T-cell (primary cell): ENCODE results near the gene CCDC33. TPM values are rescaled to one million over a fixed set of nuclear protein-coding genes. Genes with fewer than 3 reads are reported as not detected.

ENCODE experiments used
- ATAC-seq, 4 experiments: fragments of 200-7000 bp in 3 of 4; fragments of 150-1000 bp in 1 of 4; cut with Tn5 transposase; replicated peaks in 1 of 4; 1 replicate in 3 of 4; 2 replicates in 1 of 4; pipeline ENCODE4 v1.10.0; 2021; ENCODE audit warnings: moderate library complexity in 3 of 4, mild to moderate bottlenecking in 2 of 4, moderate number of reproducible peaks in 1 of 4
- CTCF ChIA-PET, 2 donors: fragments of 300-600 bp; sonication (Branson Sonifier 250); formaldehyde crosslinking; loops; one replicate each; lab custom pipeline; 2022; ENCODE audit warnings: antibody characterized with exemption in 2 of 2; lab: Charles Lee
- POLR2A ChIA-PET, 2 donors: fragments of 300-600 bp; sonication (Branson Sonifier 250); formaldehyde crosslinking; loops; one replicate each; lab custom pipeline; 2022; ENCODE audit warnings: antibody characterized with exemption in 2 of 2; lab: Charles Lee
- DNase-seq, 35 experiments: peaks; one replicate each; pipeline versions ENCODE4 v3.0.0 to v3.0.0-alpha.2; 2013 to 2023
- H3K27ac ChIP-seq: one replicate; pipeline ENCODE4 v1.5.1; 2013; ENCODE audit warnings: low read length
- H3K27me3 ChIP-seq, 2 experiments: replicated peaks in 1 of 2; 1 replicate in 1 of 2; 2 replicates in 1 of 2; pipeline versions ENCODE4 v1.6.1 to v1.7.0; 2013; ENCODE audit warnings: low read length in 1 of 2, mixed read lengths in 1 of 2; ENCODE audit not compliant: control insufficient read depth in 2 of 2, insufficient read depth in 2 of 2; ENCODE audit errors: extremely low read depth in 1 of 2
- H3K36me3 ChIP-seq, 2 donors: 1 replicate in 1 of 2; 2 replicates in 1 of 2; pipeline versions ENCODE4 v1.6.1 to v1.7.0; 2013; ENCODE audit warnings: low read length in 1 of 2; ENCODE audit not compliant: control insufficient read depth in 2 of 2, insufficient read depth in 1 of 2; ENCODE audit errors: extremely low read depth in 1 of 2
- H3K4me1 ChIP-seq, 2 experiments: 1 replicate in 1 of 2; 2 replicates in 1 of 2; pipeline versions ENCODE4 v1.6.1 to v1.7.0; 2013; ENCODE audit warnings: low read length in 2 of 2, mixed read lengths in 1 of 2; ENCODE audit not compliant: insufficient read depth in 2 of 2, control insufficient read depth in 1 of 2; ENCODE audit errors: extremely low read depth in 1 of 2
- H3K4me3 ChIP-seq, 2 donors: 1 replicate in 1 of 2; 2 replicates in 1 of 2; pipeline versions ENCODE4 v1.5.1 to v1.7.0; 2013; ENCODE audit warnings: mild to moderate bottlenecking in 2 of 2, low read length in 1 of 2, moderate library complexity in 1 of 2; ENCODE audit not compliant: control insufficient read depth in 1 of 2; ENCODE audit errors: extremely low read depth in 1 of 2
- H3K9me3 ChIP-seq: 2 replicates; pipeline ENCODE4 v1.7.0; 2013
- H3K27ac Mint-ChIP-seq, 2 donors: one replicate each; pipeline ENCODE4 v1.8.0; 2020 to 2021; ENCODE audit warnings: mild to moderate bottlenecking in 2 of 2, mixed read lengths in 2 of 2
- H3K27me3 Mint-ChIP-seq, 2 donors: one replicate each; pipeline ENCODE4 v1.8.0; 2021 to 2022; ENCODE audit warnings: mixed read lengths in 2 of 2
- H3K36me3 Mint-ChIP-seq: one replicate; pipeline ENCODE4 v1.8.0; 2021; ENCODE audit warnings: mixed read lengths
- H3K4me1 Mint-ChIP-seq, 3 donors: one replicate each; pipeline ENCODE4 v1.8.0; 2020 to 2022; ENCODE audit warnings: mixed read lengths in 3 of 3, mild to moderate bottlenecking in 1 of 3
- H3K4me3 Mint-ChIP-seq, 3 donors: one replicate each; pipeline ENCODE4 v1.8.0; 2020 to 2022; ENCODE audit warnings: mild to moderate bottlenecking in 3 of 3, mixed read lengths in 3 of 3, moderate library complexity in 3 of 3
- H3K9me3 Mint-ChIP-seq, 3 donors: one replicate each; pipeline ENCODE4 v1.8.0; 2020 to 2022; ENCODE audit warnings: mixed read lengths in 3 of 3
- WGBS: methylation state at CpG from one replicate; pipeline ENCODE4 v1.1.5; 2013; ENCODE audit warnings: missing lambda C conversion rate; ENCODE audit not compliant: insufficient coverage; 5-methylcytosine and 5-hydroxymethylcytosine counted together
- total RNA-seq, 35 experiments: library from RNA in 6 of 35; stranded (reverse) in 6 of 35; fragments of 120-200 nt in 1 of 35; gene quantifications; one replicate each; pipeline versions ENCODE4 v1.2.1 to v1.2.4 and lab custom pipeline; 2013 to 2026

Gene CCDC33
- total RNA-seq, 5 donors from 2014 or later (not counting 1 experiment from before 2014, with no cell fraction given), result not detected

- Mint-ChIP-seq H3K27me3 (peaks cover 0 to 17% of the 10 kb centered on the region in 2 donors), H3K36me3 (no peaks in the 10 kb centered on the region), H3K4me3 (no peak overlapping the region), H3K4me1 (peaks cover 28 to 31% (median 28%) of the 10 kb centered on the region in 3 donors), H3K27ac (no peak overlapping the region), H3K9me3 (no peaks in the 10 kb centered on the region)
- WGBS, result 87% methylated on average over 6 of the region's 13 CpGs
- H3K27ac ChIP-seq, result no peak overlapping the region
- ChIA-PET CTCF (no interaction called here), POLR2A (no interaction called here)
- ATAC-seq (no peak), DNase-seq (no peak)
- peaks cover 0 to 27% of the 10 kb centered on the region in 2 experiments for H3K27me3 ChIP-seq
- H3K36me3 ChIP-seq, result no peaks in the 10 kb centered on the region
- no peaks in the 10 kb centered on the region for H3K9me3 ChIP-seq
- peaks cover 13 to 32% of the 10 kb centered on the region in 2 experiments for H3K4me1 ChIP-seq
- no peak overlapping the region for H3K4me3 ChIP-seq
Observed at GRCh38 chr15:74311734-74312444, 75.8 kb downstream of the CCDC33 start.

- ChIA-PET POLR2A (no interaction called here), CTCF (no interaction called here)
- H3K36me3 ChIP-seq, result no peaks in the 10 kb centered on the region
- H3K4me1 Mint-ChIP-seq, result peaks cover 31 to 33% (median 33%) of the 10 kb centered on the region in 3 donors
- no peak overlapping the region for H3K4me3 ChIP-seq
- H3K4me1 ChIP-seq, result peaks cover 13 to 32% of the 10 kb centered on the region in 2 experiments
- no peak overlapping the region for H3K27ac ChIP-seq
- DNase-seq, result no peak
- H3K27ac Mint-ChIP-seq, result no peak overlapping the region
- no peaks in the 10 kb centered on the region for H3K9me3 ChIP-seq
- peaks cover 0 to 22% of the 10 kb centered on the region in 2 experiments for H3K27me3 ChIP-seq
- no peaks in the 10 kb centered on the region for H3K36me3 Mint-ChIP-seq
- H3K4me3 Mint-ChIP-seq, result no peak overlapping the region
- WGBS, result 83% methylated on average over 9 of the region's 9 CpGs
- peaks cover 0 to 13% of the 10 kb centered on the region in 2 donors for H3K27me3 Mint-ChIP-seq
- ATAC-seq, result no peak
- no peaks in the 10 kb centered on the region for H3K9me3 Mint-ChIP-seq
Observed at GRCh38 chr15:74312445-74313007, 76.4 kb downstream of the CCDC33 start.

- no peaks in the 10 kb centered on the region for H3K36me3 ChIP-seq
- H3K27ac Mint-ChIP-seq, result peak overlapping the region in 1 of 2 donors; percentile 16
- H3K27me3 ChIP-seq, result peaks cover 0 to 12% of the 10 kb centered on the region in 2 experiments
- no peak for ATAC-seq
- peaks cover 13 to 40% of the 10 kb centered on the region in 2 experiments for H3K4me1 ChIP-seq
- no peak overlapping the region for H3K4me3 ChIP-seq
- WGBS, result 87% methylated on average over 5 of the region's 7 CpGs
- H3K4me3 Mint-ChIP-seq, result peak overlapping the region in 1 of 3 donors; percentile 47
- peaks cover 0 to 8% of the 10 kb centered on the region in 2 donors for H3K27me3 Mint-ChIP-seq
- no peak overlapping the region for H3K27ac ChIP-seq
- H3K4me1 Mint-ChIP-seq, result peaks cover 33 to 36% (median 36%) of the 10 kb centered on the region in 3 donors
- CTCF ChIA-PET, result no interaction called here
- H3K9me3 ChIP-seq, result no peaks in the 10 kb centered on the region
- H3K36me3 Mint-ChIP-seq, result no peaks in the 10 kb centered on the region
- no peak for DNase-seq
- POLR2A ChIA-PET, result no interaction called here
- no peaks in the 10 kb centered on the region for H3K9me3 Mint-ChIP-seq
Observed at GRCh38 chr15:74313889-74314288, 77.8 kb downstream of the CCDC33 start.

DNA sequence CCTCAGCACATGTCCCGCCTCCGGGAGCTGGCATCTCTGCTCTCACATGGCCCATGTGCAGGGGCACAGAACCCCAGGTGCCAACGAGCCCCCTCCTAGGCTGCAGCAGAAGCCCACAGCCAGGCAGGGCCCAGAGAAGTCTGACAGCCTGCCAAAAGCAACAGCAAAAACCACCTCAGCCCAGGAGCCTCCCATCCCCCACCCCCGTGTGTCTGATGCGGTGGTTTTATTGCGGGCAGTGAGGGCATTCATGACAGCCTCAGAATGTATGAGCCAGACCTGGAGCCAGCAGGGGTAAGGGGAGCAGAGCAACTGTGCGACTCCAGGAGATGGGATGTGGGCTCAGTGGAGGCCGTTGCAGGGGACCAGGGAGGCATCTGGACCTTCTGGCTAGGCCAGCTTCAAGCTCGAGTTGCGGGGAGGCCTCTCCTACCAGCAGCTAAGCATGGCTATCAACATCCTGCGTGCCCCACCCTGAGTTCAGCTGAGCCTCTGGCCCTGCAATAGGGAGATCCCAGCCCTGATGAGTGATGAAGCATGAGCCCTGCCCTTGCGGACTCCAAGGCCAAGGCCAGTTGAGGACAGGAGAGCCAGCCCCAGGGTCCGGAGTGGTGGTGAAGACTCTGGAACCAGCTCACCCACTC lies 78.8 kb downstream of the CCDC33 start:
- 51% methylated on average over 10 of the region's 13 CpGs for WGBS
- Histone ChIP-seq H3K27ac (no peak overlapping the region), H3K9me3 (no peaks in the 10 kb centered on the region), H3K4me1 (peaks cover 15 to 50% of the 10 kb centered on the region in 2 experiments), H3K4me3 (no peak overlapping the region), H3K27me3 (peaks cover 0 to 3% of the 10 kb centered on the region in 2 experiments), H3K36me3 (no peaks in the 10 kb centered on the region)
- ChIA-PET POLR2A (no interaction called here), CTCF (no interaction called here)
- H3K9me3 Mint-ChIP-seq, result no peaks in the 10 kb centered on the region
- ATAC-seq (peak; percentile 39 to 67 (median 50)), DNase-seq (peak in 26 of 35 experiments; percentile 8 to 52 (median 28))
- no peaks in the 10 kb centered on the region for H3K36me3 Mint-ChIP-seq
- peaks cover 34 to 40% (median 38%) of the 10 kb centered on the region in 3 donors for H3K4me1 Mint-ChIP-seq
- peak overlapping the region in 1 of 3 donors; percentile 47 for H3K4me3 Mint-ChIP-seq
- H3K27me3 Mint-ChIP-seq, result peaks cover 0 to 3% of the 10 kb centered on the region in 2 donors
- peak overlapping the region; percentile 63 to 84 for H3K27ac Mint-ChIP-seq

GRCh38 chr15:74315626-74316025 lies 79.5 kb downstream of the CCDC33 start:
- Histone ChIP-seq H3K9me3 (no peaks in the 10 kb centered on the region), H3K4me3 (no peak overlapping the region), H3K27me3 (peaks cover 0 to 3% of the 10 kb centered on the region in 2 experiments), H3K4me1 (peaks cover 17 to 57% of the 10 kb centered on the region in 2 experiments), H3K36me3 (no peaks in the 10 kb centered on the region), H3K27ac (no peak overlapping the region)
- ChIA-PET CTCF (no interaction called here), POLR2A (no interaction called here)
- no peaks in the 10 kb centered on the region for H3K36me3 Mint-ChIP-seq
- H3K27ac Mint-ChIP-seq, result peak overlapping the region; percentile 32 to 84
- peak overlapping the region in 1 of 3 donors; percentile 47 for H3K4me3 Mint-ChIP-seq
- WGBS, result 0% methylated on average over 1 of the region's 5 CpGs
- no peaks in the 10 kb centered on the region for H3K9me3 Mint-ChIP-seq
- peaks cover 0 to 3% of the 10 kb centered on the region in 2 donors for H3K27me3 Mint-ChIP-seq
- peaks cover 39 to 45% (median 41%) of the 10 kb centered on the region in 3 donors for H3K4me1 Mint-ChIP-seq
- ATAC-seq (peak in 2 of 4 experiments; percentile 61 to 65), DNase-seq (peak in 6 of 35 experiments; percentile 2 to 31 (median 20))

GRCh38 chr15:74316141-74316540 lies 80.0 kb downstream of the CCDC33 start:
- peaks cover 39 to 45% (median 42%) of the 10 kb centered on the region in 3 donors for H3K4me1 Mint-ChIP-seq

More at GRCh38 chr15:74316141-74316540, 80.0 kb downstream of the CCDC33 start:
- DNase-seq (no peak), ATAC-seq (no peak)
- Histone ChIP-seq H3K27ac (no peak overlapping the region), H3K4me1 (peaks cover 17 to 59% of the 10 kb centered on the region in 2 experiments), H3K4me3 (no peak overlapping the region), H3K9me3 (no peaks in the 10 kb centered on the region), H3K27me3 (peaks cover 0 to 3% of the 10 kb centered on the region in 2 experiments), H3K36me3 (no peaks in the 10 kb centered on the region)
- Mint-ChIP-seq H3K9me3 (no peaks in the 10 kb centered on the region), H3K27me3 (peaks cover 0 to 3% of the 10 kb centered on the region in 2 donors), H3K4me3 (no peak overlapping the region), H3K27ac (peak overlapping the region; percentile 27 to 82), H3K36me3 (no peaks in the 10 kb centered on the region)
- ChIA-PET CTCF (no interaction called here), POLR2A (no interaction called here)
- WGBS, result 81% methylated on average over 12 of the region's 13 CpGs
